Measurements from ENCODE around the gene PRSS36.

The PRSS36 gene

DNA sequence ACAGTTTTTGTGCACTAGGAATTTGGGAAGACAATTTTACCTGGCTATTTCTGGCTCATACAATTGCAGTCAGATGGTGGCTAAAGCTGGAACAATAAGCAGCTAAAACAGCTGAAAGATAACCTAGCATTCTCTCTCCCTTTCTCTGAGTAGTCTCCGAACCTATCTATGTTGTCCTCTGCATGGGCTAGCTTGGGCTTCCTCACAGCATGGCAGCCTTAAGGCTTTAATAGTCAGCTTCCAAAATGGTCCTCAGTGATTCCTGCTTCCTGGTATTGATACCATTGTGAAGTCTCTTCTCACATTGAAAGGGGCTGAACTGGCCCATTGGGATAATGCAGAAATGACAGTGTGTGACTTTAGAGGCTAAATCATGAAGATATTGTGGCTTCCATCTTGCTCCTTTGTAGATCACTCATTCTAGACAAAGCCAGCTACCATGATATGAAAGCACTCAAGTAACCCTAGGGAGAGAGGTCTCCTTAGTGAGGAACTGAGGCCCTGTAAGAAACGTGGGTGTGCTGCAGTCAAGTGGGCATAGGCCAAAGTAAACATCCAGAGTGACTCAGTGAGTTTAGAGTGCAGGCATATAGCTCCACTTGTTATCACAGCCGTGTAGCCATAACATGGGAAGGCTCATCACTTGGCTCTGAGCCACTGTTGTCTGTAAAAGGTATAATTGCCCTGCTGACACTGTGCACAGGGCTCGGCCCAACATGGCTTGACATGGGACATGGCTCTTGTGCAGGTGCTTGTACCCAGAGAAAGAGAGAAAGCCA is 49.8 kb downstream of the PRSS36 start:
- DNase-seq (ENCODE audit: low spot score): no peak

DNA sequence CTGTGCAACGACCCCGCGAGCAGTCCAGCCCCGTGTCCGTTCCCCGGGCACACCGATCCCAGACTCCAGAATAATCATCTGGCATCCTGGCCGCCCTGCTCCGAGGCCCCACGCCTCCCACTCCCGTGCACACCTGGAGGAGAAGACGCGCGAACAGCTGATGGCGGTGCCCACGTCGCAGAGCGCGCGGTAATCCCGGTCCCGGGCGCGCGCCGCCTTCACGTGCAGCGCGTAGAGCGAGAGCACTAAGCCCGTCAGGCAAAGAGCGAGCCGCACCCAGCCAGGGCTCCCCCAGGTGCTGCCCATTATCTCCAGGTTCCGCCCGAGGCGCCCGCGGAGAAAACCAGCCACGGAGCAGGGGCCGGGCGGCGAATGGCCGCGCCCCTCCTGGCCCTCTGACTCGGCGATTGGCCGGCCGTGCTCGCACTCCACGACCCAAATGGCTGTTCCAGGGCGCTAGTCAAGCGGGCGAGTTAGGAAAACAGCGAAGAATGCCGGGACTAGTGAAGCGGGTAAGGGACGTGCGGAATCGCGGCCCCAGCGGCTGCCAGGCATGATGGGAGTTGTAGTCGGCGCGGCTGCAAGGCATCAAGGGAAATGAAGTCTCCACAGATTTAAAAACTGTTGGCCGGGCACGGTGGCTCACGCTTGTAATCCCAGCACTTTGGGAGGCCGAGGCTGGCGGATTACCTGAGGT is 55.3 kb downstream of the PRSS36 start, which contains the start of gene VKORC1:
Gene VKORC1, minus strand, starts transcription at position 374 of the 697 bp plus-strand sequence. Its CDS starts 68 bp downstream, at position 306.
- DNase-seq (ENCODE audit: low spot score): peak; percentile 94

DNA sequence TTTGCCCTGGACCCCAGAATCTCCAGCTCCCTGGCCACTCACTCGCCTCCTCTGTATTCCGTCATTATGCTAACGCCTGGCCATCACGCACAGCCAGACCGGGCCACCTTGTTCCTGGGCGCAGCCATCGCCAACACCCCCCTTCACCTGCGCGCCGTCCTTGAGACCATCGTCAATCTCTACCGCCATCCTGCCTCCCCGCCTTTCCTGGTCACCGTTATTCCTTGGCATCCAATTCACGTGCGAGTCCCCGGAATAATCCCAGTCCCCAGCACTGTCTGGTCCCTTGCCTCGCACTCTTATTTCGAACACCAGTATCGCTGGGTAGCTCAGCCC is 55.8 kb downstream of the PRSS36 start:
- DNase-seq (ENCODE audit: low spot score): no peak

DNA sequence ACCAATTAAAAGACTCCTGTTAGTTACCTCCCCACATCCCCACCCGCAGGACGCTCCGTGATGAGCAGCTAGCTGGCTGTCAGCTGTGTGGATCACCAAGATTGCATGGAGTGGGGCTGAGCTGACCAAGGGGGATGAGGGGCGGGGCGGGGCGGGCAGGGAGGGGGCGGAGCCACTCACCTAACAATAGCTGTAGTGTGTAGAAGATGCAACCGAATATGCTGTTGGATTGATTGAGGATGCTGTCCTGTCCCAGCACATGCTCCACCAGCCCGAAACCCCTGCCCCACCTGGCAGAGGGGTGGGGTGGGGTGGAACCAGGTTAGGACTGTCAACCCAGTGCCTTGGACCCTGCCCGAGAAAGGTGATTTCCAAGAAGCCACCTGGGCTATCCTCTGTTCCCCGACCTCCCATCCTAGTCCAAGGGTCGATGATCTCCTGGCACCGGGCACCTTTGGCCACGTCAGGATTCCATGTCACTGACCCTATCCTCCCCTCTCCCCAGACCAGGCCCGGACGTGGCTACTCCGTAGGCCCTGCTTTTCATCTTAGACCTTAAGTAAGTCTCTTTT is 56.6 kb downstream of the PRSS36 start:
- DNase-seq (ENCODE audit: low spot score): peak; percentile 36

DNA sequence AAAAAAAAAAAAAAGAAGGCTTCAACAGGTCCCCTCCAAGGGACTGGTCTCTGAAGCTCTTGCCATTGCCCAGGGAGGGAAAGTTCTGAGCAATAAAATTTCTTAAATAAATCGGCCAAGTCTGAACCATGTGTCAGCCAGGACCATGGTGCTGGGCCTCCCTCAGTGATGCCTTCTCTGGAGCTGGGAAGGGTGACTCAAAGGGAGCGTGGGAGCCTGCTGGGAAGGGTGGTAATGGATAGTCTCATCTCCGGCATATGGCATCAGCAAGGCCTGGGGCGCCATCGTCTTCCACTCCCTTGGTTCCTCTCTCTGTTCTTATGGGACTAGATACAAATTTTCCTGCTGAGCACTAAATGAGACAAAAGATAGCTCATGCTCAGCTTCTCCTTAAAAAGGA is 57.5 kb downstream of the PRSS36 start:
- no peak for DNase-seq (ENCODE audit: low spot score)

DNA sequence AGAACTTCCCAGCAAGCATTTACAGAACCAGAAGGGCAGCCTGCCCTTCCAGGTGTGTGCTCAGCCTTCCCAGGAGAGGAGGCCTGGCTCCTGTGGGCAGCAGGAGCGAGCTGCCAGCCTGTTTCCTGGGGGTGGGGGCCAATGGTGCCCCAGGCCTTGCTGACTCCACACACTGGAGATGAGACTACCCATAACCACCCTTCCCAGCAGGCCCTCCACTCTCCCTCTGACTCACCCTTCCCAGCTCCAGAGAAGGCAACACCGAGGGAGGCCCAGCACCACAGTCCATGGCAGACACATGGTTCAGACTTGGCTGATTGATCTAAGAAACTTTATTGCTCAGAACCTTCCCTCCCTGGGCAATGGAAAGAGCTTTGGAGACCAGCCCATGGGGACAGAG is 59.3 kb downstream of the PRSS36 start:
- no peak for DNase-seq (ENCODE audit: low spot score)

DNA sequence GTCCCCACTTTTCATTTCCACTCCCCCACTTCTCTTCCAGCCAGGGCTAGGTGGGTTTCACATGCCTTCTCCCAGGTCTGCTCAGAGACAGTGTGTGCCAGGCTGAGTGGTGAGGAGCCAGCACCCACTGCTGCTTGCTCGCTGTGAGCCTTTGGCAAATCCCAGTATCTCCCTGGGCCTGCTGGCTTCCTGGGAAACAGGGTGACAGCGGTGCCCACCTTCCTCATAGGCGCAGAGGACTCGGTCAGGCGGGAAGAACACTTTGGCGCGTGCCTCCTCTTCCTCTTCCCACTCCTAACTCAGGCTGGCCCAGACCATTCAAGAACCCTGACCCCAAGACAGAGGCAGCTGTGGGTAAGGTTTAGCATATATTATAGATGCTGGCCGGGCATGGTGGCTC is 60.7 kb downstream of the PRSS36 start:
- DNase-seq (ENCODE audit: low spot score): no peak

All from NAMALWA (cell line).